Measurements from ENCODE around the gene CD59.
"Not testable (repeated sequence)": the region's sequence is repeated elsewhere in the genome, so short reads cannot be mapped to it uniquely, and the experiment has no call there.

The CD59 gene

DNA sequence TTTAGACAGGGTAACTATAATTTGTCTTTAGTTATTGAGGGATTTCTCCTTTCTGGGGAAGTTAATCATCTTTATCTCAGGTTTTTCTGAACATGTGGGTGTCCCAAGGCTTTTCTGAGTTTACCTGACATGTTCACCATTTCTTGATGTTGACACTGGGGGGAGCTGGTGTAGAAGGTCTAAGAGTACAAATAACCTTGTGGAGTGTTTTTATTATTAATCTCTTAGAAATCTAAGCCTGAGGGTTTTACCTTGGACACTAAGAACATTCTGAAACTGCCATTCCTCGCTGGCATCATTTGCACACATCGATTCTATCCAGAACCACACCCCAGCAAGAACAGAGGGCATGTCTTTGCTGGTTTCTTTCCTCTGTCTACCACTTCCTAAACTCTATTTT, 20.0 kb downstream of the CD59 start:
- DNase-seq (ENCODE audit: low read depth in 2 of 3, low spot score in 2 of 3): no peak

- DNase-seq (ENCODE audit: low read depth in 2 of 3, low spot score in 2 of 3): no peak
These were observed 22.3 kb downstream of the CD59 start for GRCh38 chr11:33713856-33714398.

DNA sequence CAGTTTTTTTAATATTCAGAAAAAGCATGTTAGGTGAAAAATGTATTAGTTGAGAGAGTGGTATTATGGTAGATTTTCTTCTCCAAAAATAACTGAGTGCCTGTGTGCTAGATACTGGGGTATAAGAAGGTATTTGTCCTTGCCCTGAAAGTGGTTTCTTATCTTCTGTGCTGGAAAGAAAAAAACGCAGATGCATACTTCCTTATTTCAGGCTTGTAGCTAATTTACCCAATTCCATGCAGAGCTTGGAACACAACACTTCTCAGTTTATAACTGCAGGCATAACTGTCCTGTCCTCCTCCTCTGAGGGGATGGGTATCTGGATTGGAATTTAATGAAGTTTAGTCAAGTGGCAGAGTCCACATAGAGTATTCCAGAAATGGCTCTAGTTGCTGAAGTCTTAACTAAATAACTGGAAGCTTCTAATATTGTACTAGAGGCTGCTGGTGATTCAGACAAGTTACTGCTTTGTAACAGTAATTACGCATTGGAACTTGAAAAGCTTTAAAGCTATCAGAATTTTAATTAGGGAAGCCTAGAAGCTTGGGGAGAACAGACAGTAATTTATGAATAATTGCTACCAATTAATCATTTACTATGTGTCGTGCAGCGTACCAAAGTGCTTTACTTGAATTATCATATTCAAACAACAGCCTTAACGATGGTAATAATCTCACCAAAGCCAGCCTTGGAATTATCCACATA, 22.9 kb downstream of the CD59 start:
- no peak for DNase-seq (ENCODE audit: low read depth in 2 of 3, low spot score in 2 of 3)

GRCh38 chr11:33712436-33712835, 23.8 kb downstream of the CD59 start:
- no peak for DNase-seq (ENCODE audit: low read depth in 2 of 3, low spot score in 2 of 3)

GRCh38 chr11:33709466-33709865, 26.8 kb downstream of the CD59 start:
- DNase-seq (ENCODE audit: low read depth in 2 of 3, low spot score in 2 of 3): no peak

DNA sequence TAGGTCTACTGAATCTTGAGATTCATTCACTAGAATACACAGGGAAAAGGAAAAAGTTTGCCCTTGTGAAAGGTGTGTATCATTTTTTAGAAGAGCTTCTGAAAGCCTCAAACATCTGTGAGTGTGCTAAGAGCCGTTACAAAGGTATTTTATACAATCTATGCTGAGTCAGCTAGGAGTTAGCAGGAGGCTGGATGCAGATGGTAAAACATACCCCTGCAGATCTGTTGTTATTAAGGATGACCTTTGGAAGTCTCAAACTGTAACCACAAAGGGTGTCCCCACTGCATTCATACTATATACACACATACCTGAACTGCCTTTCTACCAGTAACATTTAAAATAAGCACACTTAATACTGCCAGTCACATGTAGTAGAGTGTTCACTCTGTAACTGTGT, 27.2 kb downstream of the CD59 start:
- DNase-seq (ENCODE audit: low read depth in 2 of 3, low spot score in 2 of 3): no peak

DNA sequence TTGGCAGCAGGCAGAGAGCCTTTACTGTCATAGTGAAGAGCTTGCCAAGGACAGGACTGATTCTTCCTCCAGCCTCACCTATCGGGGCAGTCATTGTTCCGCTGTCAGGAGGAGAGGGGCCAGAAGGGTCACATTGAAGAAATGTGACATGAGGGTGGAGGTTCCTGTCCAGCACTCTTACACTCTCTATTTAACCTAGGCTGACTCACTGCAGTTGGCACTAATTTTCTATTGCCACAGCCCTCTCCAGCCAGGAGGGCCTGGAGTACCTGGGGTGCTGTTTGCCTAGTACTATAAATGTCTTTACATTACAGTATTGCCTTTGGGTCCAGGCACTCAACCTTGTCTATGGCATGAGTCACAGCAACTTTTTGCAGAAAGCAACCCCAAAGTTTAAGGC, 28.4 kb downstream of the CD59 start:
- DNase-seq (ENCODE audit: low read depth in 2 of 3, low spot score in 2 of 3): not testable (repeated sequence)

DNA sequence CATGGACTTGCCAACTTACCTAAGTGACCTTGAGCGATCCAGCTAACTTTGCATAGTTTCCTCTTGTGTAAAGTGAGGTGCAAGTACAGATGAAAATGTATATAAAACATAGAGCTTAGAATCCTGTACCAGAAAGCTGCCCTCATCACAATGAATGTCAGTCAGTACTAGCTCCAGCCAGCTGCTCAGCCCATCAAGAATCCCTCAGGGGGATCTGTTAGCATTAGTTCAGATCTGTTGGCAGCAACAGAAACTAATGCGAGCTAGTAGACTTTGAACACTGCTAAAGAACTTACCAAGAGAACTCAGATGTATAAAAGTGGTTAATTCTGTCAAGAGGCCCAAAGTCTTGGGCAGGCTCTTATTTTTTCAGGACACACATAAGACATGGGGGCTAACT, 29.3 kb downstream of the CD59 start:
- DNase-seq (ENCODE audit: low read depth in 2 of 3, low spot score in 2 of 3): no peak

- DNase-seq (ENCODE audit: low read depth in 2 of 3, low spot score in 2 of 3): no peak
These were observed 29.7 kb downstream of the CD59 start for GRCh38 chr11:33706546-33706945.

GRCh38 chr11:33704240-33705002, 31.8 kb downstream of the CD59 start:
- DNase-seq (ENCODE audit: low read depth in 2 of 3, low spot score in 2 of 3): no peak

DNA sequence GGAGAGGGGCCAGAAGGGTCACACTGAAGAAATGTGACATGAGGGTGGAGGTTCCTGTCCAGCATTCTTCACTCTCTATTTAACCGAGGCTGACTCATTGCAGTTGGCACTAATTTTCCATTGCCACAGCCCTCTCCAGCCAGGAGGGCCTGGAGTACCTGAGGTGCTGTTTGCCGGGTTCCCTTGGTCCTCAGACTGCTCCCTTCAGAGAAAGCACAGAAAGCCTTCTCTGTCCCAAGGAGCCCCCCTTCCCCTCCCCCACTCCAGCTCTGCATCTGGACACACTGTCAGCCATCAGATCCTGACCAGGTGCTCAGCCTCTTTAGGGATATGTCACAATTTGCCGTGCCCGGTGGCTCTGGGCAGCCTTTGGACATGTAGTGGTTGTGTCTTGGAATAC, 32.4 kb downstream of the CD59 start:
- no peak for DNase-seq (ENCODE audit: low read depth in 2 of 3, low spot score in 2 of 3)

GRCh38 chr11:33703234-33703633, 33.0 kb downstream of the CD59 start:
- DNase-seq (ENCODE audit: low read depth in 2 of 3, low spot score in 2 of 3): no peak

DNA sequence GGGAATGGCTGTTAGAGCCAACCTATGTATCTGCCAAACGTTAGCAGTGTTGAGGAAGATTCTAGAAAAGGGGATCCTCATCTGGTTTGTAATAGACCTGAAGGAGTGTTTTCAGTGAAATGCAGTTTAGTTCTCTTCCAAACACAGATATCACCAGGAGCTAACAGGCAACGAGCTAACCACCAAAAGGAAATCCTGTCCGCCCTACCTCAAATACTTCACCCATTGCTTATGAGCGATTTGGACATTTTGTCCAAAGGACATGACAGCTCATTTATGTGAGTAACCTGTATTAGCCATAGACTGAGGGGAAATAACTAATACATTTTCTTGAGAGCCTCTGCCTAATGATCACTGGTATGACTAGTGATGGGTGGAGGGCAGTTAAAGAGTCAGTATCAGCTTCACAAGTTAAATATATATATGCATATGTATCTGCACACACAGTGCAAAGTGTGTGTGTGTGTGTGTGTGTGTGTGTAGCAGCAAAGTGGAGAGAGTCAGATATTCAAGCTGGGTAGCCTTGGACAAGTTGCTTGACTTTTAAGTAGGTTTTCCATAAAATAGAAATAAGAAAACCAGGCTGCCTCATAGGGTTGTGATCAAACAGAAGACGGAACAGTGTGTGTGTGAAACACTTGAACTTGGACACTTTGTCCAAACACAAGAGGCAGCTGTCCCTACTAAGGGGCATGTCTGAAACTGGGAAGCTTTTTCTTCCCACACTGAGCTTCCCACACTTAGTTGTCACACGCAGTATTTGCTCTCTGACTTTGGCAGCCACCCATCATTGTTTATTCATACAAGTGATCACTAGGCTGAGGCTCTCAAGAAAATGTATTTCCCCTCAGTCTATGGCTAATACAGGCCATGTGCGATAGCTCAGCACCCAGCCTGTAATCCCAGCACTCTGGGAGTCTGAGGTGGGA, 34.7 kb downstream of the CD59 start:
- DNase-seq (ENCODE audit: low read depth in 2 of 3, low spot score in 2 of 3): no peak

- DNase-seq (ENCODE audit: low read depth in 2 of 3, low spot score in 2 of 3): peak; percentile 82 to 88 (median 84)
These were observed 35.5 kb downstream of the CD59 start, which contains the start of gene C11orf91 for GRCh38 chr11:33700502-33701271. Gene C11orf91 (minus strand): TSS chr11:33700826. CDS start chr11:33700740, 86 bp downstream.

DNA sequence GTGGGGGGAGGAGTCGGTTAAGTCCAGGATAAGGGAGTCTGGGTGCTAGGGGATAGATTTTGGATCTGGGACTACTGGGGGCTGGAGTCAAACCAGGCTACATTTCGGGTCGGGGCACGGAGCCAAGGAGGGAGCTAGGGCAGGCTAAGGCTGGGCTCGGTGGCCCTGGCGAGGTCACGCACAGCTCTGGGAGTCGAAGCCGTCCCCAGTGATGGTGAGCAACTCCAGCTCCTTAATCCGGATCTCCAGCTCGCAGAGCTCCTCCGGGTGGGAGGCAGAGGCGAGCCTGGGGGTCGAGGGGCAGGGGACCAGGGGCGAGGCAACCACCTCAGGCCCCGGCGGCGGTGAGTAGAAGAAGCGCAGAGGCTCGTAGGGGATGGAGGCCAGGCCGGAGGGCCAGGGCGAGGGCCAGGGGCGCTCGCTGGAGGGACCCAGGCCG, 36.1 kb downstream of the CD59 start:
- no peak for DNase-seq (ENCODE audit: low read depth in 2 of 3, low spot score in 2 of 3)

DNA sequence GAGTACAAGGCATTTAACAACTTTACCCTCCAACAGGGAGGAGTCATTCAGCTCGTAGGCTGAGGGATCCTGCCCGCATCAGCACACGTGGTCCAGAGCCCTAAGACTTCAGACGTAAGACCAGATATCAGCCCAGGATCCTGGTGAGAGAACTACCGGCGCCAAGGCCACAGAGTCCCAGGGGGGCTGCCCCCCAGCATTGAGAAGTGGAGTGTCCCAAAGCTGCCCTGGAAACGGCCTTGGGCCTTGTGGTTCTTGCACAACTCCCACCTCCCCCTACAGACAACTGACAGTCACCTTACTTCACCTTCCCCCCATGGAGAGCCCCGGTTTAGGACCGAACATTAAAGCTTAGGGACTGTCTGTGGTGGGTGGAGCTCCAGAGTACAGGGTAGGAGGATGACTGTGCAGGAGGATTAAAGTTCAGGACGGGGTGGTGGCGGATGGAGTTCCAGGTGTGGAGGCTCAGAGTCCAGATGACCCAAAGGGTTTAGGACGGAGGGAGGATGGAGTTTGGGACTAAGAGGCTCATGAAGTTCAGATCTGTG, 36.6 kb downstream of the CD59 start:
- DNase-seq (ENCODE audit: low read depth in 2 of 3, low spot score in 2 of 3): no peak

- DNase-seq (ENCODE audit: low read depth in 2 of 3, low spot score in 2 of 3): no peak
These were observed 37.3 kb downstream of the CD59 start for GRCh38 chr11:33698921-33699320.

DNA sequence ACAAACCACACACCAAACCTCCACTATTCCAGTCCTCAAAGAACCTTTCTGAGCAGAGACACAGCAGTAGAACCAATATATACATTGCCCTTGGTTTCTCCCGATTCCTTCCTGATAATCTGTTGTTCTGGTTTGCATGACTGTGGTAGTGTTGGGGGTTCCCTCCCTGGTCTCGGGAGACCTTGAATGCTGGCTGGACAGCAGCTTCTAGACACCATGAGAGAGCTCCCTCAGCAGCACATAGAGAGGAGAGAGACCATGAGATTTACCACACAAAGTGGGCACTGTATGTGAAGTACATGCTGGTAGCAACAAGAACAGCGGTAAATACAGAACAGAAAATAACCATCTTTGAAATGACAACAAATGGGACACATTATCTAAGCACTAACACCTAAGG, 38.2 kb downstream of the CD59 start:
- no peak for DNase-seq (ENCODE audit: low read depth in 2 of 3, low spot score in 2 of 3)

- DNase-seq (ENCODE audit: low read depth in 2 of 3, low spot score in 2 of 3): no peak
These were observed 39.1 kb downstream of the CD59 start for GRCh38 chr11:33696931-33697638.

GRCh38 chr11:33696411-33696810, 39.8 kb downstream of the CD59 start:
- no peak for DNase-seq (ENCODE audit: low read depth in 2 of 3, low spot score in 2 of 3)
